ENCODE measurements around the gene GRID2.

The GRID2 gene

DNA sequence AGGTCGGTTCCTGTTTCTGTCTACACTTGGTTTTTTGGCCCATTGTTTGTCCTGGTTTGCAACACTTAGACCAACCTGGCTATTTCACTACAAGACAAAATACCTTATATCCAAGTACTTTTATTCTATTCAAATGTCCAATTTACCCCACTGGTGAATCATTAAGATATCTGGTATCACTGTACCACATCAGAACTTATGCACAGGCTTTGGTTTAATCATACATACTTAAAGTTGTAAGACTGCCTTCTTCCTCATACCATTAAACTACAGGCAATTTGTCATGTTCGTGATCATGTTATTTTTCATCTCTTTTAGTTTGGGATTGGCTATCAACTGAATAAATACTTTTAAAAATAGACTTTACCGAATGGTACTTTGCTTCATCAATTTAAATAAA lies 1471.8 kb downstream of the GRID2 start:
- no peak for DNase-seq

DNA sequence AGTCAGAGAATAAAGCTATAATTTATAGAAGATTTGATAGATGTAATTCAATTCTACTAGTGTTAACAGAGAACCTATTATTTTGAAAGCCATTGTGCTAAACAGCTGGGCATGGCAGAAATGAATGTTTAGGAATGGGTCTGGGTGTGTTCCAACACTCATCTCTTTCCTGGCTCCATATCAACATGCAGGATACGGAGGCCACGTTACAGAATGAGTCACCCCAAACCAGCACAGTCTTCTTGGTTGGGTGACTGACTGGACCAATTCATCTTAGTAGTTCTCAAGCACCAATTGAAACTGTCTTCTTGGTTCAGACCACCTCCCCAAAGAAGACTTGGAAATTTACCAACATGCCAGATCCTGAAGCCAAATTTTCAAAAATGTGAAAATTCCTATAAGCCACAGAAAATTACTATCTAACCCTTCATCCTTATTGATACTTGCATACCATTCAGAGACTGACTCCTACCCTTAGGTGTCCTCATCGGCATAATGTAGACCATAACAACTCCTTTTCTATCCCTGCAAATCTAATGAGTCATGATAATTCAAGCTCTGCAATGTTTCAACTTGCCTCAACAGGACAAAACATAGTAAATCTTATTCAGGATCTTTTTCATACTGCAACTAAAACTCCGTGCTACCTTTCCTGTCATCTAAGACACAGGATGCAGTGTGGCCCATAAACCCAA lies 1472.8 kb downstream of the GRID2 start:
- no peak for DNase-seq

DNA sequence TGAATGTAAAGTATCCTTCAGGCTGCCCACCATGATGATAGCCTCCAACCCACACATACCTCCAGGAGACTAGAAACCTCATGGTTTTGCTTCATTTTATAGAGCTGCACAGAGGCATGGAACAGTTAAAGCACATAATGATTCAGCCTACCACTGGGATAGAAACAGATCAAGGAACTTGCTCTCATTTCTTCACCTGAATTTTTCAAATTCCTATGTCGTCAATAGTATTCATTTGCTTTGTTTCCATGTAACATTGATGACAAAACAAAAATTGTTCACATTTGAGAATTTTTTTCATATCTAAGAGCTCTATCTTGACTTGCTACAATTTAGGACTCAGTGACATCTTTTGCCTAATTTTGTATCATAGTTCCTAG lies 1473.3 kb downstream of the GRID2 start:
- no peak for DNase-seq

DNA sequence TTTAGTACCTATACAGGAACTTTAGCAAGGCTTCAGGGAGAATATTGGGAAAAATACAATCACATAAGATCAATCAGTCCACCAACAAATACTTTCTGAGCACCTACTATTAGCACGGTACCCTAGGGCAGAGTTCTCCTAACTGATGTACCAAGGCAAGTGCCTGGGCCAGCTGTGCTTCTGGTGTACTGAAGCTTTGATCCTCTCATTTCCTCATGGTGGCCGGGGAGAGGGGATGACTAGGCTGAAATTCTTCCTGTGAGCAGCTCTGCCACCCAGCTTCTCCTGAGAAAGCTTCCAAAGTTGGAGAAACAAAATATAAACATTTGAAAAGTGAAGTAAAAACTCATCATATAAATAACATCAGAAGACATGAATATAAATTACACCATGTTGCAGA lies 1475.5 kb downstream of the GRID2 start:
- DNase-seq = no peak

DNA sequence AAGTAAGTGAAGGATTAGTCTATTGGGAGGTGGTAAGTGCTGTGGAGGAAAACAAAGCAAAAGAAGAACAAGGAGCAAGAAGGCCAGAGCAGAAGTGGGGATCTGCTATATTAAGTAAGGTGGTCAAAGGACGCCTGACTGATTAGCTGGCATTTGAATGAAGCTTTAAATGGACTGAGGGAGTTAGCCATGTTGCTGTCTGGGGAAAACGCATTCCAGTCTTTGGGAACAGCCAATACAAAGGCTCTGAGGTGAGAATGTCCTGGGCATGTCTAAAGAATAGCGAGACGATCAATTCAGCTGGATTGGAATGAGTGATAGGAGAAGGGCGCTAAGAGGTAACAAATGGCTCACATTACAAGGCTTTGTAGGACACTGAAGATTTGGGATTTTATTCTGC lies 1476.3 kb downstream of the GRID2 start:
- no peak for DNase-seq

DNA sequence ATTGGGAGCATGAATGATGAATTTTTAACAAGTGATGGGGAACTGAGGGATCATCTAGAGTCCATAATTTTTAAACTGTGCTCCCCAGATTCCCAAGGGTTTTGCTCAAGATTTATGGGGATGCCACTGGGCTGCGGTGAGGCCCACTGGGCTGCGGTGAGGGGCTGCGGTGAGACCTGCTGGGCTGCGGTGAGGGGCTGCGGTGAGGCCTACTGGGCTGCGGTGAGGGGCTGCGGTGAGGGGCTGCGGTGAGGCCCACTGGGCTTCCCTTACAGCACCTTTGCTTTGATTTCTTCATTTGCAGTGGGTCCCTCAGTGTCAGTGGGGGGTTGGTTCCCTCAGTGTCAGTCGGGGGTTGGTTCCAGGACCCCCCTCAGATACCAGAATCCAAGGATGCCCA lies 1477.4 kb downstream of the GRID2 start:
- DNase-seq = no peak

DNA sequence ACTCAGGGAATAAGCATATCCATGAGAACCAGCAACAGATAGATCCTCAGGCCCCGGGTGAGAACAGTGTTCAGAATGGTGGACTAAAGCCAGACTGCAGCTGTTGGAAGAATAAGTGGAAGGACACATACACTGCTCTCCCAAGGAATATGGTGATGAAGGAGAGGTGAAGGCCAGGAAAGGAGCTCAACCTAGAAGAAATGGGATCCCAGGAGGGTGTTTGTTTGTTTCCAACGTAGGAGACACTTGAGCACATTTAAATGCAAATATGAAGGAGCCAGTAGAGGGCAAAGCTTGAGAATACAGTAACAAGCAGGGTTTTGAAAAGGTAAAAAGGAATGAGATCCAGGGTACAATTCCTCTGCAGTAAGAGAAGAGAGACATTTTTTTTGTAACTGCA lies 1482.4 kb downstream of the GRID2 start:
- no peak for DNase-seq

DNA sequence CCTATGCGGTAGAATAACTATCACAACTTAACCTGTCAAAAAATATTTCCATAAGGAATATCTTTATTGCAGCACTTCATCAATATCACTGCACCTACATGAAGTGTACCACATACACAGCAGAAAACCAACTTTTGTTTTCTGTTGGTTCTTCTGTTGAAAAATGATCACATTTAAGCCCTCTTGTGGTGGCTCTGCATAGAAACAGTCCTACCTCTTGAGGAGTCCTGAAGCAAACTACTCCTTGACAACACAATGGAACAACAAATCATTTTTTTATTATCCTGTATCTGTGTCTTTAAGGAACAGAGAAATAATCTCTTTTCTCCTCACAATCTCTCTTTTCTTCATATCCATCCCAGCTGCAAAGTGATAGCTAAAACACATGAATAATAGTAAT lies 1484.9 kb downstream of the GRID2 start:
- DNase-seq = no peak

DNA sequence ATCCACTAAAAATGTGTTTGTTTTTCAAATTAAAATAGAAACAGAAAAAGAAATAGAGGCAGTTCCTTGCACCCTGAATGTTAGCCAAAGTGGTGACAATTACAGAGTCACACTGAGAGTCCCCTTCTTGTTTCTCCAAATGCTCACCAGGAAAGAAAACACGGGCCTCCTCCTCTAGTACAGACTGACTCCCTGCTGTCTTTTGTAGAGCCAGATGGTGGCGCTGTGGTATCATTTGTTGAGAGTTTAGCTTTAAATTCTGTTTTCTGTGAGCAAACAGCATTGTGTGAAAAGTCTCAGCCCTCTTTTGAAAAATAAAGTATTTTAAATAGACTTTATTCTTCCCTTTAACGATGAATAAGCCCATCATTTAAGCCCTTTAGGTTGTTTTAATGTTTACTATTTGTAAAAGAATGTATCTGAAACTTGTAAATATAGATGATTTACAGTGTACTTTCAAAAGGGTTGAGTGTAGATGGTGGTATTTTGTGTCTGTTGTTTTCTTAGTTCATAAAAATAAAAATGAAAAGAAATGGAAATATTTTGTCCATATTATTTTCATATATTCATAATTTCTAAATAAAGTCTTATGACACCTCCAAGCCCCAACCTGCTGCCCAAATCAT lies 1487.9 kb downstream of the GRID2 start:
- DNase-seq = no peak

DNA sequence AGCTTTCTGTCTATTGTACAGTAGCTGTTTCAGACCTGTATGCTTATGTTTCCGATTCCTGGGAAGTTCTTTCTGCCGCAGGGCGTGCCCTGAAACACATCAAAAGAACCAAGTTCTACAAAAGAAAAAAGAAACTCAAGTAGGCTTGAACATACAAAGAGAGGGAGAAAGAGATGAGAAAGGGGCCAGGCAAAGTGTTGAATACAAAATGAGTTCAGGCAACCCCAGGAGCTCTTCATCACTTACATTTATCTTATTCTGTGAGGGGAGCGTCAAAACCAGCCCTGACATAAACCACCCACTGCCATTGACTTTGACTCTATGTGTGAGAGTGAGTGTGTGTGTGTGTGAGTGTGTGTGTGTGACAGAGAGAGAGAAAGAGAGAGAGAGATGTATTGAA lies 1498.3 kb downstream of the GRID2 start:
- DNase-seq = no peak

DNA sequence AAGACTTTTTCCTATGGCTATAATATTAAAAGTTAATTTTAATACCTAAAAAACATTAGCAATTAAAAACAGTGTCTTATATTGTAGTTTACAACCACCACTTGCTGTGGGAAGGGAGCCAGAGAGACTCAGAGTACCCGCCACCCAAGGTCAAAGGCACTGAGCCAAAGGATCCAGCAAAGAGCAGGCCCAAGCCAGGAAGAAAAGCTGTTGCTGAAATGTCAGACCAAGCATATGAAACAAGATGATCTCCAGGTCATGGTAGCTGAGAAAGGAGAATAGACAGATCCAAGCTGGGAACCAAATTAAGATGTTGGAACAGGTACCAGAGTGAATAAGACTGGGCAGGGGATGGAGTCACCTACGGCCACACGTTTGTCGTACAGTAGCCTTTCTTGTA lies 1506.0 kb downstream of the GRID2 start:
- DNase-seq = no peak

DNA sequence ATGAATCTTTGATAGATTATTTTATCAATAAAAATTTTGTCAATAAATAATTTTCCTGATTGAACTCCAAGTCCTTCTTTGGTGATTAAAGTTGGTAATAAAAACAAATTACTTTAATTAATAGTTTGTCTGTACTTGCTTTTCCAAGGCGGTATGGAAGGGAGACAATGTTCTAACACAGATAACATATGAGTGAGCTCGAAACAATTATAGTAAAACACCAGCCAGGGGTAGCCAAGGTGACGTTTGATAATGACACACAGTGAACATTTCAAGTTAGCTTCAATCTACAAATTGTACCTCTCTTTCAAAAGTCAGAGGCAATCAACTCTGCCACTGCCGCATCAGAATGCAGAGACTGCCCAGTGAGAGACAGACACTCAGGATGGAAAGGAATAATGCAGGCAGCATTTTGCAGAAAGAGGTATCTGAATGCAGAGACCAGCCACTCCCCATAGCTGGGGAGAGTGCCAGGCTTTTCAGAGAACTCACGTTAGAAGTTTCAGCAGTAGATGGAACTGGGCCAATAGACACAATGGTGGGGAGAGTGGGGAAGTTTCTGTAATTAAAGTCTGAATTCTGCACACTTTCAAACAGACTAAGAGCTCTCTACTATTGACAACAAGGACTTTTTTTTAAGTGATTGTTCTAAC lies 1506.7 kb downstream of the GRID2 start:
- no peak for DNase-seq

DNA sequence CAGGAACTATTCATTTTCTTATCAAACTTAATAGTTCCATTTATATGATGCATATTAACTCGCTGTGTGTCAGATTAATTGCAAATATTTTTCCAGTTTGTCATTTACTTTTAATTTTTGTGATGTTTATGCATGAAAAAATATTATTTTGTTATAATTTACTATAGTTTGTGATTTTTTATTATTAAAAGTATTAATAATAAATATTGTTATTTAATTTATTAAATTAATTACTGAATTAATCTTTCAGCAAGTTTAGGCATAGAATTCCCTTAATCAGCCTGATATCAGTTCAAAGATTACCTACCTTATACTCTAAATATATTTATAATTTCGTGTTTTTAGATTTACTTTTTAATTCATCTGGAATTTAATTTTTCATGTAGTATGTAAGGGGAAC lies 1509.3 kb downstream of the GRID2 start:
- DNase-seq = no peak

DNA sequence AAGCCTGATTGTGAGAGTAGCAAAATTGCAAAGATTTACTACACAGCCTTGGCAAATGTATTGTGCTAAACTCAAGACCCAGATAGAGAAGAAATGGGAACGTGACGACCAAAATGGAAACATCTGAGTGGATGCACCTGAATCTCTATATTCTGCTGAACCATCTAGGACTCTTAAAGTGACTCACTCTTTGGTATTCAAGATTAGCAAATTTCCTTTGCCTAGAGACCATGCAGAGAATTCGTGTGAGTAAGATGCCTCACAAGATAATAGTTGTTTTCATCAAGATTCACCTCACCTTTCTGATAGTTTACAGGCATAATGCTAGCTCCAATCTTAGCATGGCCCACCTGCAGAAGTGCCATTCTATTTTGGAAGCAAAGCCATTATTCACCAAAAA lies 1510.4 kb downstream of the GRID2 start:
- no peak for DNase-seq

DNA sequence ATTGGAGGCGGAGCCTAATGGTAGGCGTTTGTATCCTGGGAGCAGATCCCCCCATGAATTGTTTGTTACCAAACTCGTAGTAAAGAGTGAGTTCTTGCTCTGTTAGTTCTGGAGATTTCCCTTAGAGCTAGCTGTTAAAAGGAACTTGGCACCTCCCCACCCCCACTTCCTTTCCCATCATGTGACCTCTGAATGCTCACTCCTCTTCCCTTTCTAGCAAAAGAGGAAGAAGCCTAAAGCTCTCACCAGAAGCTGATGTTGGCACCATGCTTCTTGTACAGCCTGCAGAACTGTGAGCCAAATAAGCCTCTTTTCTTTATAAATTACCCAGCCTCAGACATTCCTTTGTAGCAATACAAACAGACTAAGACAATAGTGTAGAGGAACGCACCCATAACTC lies 1511.0 kb downstream of the GRID2 start:
- DNase-seq = no peak
